ENCODE measurements around the gene RPS21.
"Not testable (repeated sequence)": the region's sequence is repeated elsewhere in the genome, so short reads cannot be mapped to it uniquely, and the experiment has no call there.

RPS21 gene

DNA sequence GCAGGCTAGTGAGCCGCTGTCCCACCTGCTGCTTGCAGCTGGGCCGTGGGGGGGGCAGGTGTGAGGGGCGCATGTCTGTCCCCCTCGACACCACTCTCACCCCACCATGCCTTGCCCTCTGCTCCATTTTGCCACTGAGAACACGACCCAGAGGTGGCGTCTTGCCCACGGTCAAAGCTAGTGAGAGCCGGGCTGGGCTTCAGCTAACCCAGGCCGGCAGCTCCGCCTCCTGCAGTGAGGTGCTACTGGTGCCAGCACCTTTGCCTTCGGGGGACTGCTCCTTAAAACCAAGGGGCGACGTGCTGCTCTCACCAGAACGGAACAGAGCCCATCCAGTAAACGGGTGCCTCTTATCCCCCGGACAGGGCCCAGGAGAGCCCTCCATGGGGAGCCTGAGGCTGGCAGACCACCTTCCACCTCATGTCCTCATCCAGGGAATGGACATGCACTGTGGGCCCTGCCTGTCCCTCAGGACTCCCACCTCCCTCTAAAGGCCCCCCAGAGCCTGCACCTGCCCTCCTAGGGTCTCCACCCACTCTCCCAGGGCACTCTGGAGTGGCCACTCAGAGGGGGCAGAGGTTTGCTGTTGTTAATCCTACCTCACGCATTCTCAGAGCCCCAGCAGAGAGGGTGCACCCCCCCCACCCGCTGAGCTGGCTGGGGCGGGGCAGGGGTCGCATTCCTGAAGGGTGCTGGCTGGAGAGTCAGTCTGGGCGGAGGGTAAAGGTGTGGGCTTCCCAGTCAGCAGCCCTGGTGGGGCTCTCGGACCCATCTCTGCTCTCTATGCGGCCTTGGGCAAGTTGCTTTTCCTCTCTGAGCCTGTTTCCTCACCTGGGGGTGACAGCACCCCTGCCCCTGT, 37.6 kb downstream of the RPS21 start:
- TF ChIP-seq, protein P1, sequence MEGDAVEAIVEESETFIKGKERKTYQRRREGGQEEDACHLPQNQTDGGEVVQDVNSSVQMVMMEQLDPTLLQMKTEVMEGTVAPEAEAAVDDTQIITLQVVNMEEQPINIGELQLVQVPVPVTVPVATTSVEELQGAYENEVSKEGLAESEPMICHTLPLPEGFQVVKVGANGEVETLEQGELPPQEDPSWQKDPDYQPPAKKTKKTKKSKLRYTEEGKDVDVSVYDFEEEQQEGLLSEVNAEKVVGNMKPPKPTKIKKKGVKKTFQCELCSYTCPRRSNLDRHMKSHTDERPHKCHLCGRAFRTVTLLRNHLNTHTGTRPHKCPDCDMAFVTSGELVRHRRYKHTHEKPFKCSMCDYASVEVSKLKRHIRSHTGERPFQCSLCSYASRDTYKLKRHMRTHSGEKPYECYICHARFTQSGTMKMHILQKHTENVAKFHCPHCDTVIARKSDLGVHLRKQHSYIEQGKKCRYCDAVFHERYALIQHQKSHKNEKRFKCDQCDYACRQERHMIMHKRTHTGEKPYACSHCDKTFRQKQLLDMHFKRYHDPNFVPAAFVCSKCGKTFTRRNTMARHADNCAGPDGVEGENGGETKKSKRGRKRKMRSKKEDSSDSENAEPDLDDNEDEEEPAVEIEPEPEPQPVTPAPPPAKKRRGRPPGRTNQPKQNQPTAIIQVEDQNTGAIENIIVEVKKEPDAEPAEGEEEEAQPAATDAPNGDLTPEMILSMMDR (IDR thresholded peaks at IDR 0.05; ENCODE audit: borderline replicate concordance, extremely low read depth, low read length, poor library complexity, severe bottlenecking) = no peak
- no peak for TF ChIP-seq EZH2 (IDR thresholded peaks at IDR 0.05; ENCODE audit: borderline replicate concordance, low read depth, low read length, severe bottlenecking)
- H3K79me2 ChIP-seq (ENCODE audit: insufficient read depth, low read length) = no peaks in the 10 kb centered on the region
- DNase-seq (no peak), ATAC-seq (ENCODE audit: insufficient read depth, low read depth) (no peak)
- peaks cover 15% of the 10 kb centered on the region for H4K20me1 ChIP-seq (ENCODE audit: insufficient read depth, low read length)
- no peaks in the 10 kb centered on the region for H3K9me3 ChIP-seq (ENCODE audit: insufficient read depth, low read length, severe bottlenecking)
- H3K27ac ChIP-seq (ENCODE audit: low read length) = no peak overlapping the region
- H3K36me3 ChIP-seq (ENCODE audit: insufficient read depth, low read length) = no peaks in the 10 kb centered on the region
- H2AFZ ChIP-seq (ENCODE audit: low read depth, low read length) = no peak overlapping the region
- no peaks in the 10 kb centered on the region for H3K4me1 ChIP-seq (ENCODE audit: insufficient read depth, low read length)
- no peak overlapping the region for H3K4me2 ChIP-seq (ENCODE audit: insufficient read depth, low read length)
- no peak overlapping the region for H3K4me3 ChIP-seq (ENCODE audit: low read depth in 1 of 2, low read length in 2 of 2)
- H3K27me3 ChIP-seq (ENCODE audit: insufficient read depth, low read length, poor library complexity) = no peaks in the 10 kb centered on the region
- H3K9ac ChIP-seq (ENCODE audit: low read depth, low read length) = no peak overlapping the region

DNA sequence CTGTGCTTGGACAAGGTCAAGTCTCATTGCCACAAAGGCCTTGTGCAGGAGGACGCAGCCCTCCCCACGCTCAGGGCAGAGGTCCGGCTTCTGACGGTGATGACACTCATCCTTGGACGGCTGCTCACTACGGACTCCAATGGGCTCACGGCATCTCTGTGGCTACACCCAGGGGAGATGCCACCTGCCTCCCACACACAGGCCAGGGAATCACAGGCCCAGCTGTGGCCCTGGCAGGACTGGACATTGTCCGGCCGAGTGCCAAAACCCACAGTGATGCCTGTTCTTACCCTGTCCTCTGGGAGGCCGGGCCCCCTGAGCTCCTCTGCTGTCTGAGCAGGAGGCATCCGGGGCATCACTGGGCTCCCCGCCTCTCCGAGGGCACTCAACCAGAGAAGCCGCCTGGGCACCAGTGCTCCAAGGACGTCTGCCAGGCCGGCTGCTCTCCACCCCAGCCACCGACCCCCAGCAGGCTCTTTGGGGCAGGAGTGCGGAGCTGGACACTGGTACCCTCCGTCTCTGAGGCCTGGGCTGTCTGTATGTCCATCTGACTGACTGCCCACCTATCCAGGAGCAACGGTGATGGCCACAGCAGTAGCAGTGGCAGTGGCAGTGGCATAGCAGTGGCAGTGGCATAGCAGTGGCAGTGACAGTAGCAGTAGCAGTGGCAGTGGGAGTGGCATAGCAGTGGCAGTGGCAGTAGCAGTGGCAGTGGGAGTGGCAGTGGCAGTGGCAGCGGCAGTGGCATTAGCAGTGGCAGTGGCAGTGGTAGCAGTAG, 38.6 kb downstream of the RPS21 start:
- ATAC-seq (ENCODE audit: insufficient read depth, low read depth) (no peak), DNase-seq (no peak)
- H3K4me1 ChIP-seq (ENCODE audit: insufficient read depth, low read length) = no peaks in the 10 kb centered on the region

DNA sequence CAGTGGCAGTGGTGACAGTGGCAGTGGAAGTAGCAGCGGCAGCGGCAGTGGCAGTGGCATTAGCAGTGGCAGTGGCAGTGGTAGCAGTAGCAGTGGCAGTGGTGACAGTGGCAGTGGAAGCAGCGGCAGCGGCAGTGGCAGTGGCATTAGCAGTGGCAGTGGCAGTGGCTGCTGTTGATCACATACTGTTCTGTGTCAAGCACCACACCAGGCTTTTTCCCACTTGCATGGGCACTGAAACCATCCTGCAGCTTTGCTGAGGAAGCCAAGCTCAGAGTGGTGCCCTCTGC, 39.1 kb downstream of the RPS21 start:
- not testable (repeated sequence) for H3K27me3 ChIP-seq (ENCODE audit: insufficient read depth, low read length, poor library complexity)
- H4K20me1 ChIP-seq (ENCODE audit: insufficient read depth, low read length) = peaks cover 15% of the 10 kb centered on the region

More for the DNA sequence above, 38.6 kb downstream of the RPS21 start:
- no peak overlapping the region for H3K4me2 ChIP-seq (ENCODE audit: insufficient read depth, low read length)
- no peak for TF ChIP-seq EZH2 (IDR thresholded peaks at IDR 0.05; ENCODE audit: borderline replicate concordance, low read depth, low read length, severe bottlenecking)
- TF ChIP-seq, protein P1 (IDR thresholded peaks at IDR 0.05; ENCODE audit: borderline replicate concordance, extremely low read depth, low read length, poor library complexity, severe bottlenecking) = no peak
- H3K9me3 ChIP-seq (ENCODE audit: insufficient read depth, low read length, severe bottlenecking) = no peaks in the 10 kb centered on the region
- H4K20me1 ChIP-seq (ENCODE audit: insufficient read depth, low read length) = peaks cover 15% of the 10 kb centered on the region
- no peak overlapping the region for H3K9ac ChIP-seq (ENCODE audit: low read depth, low read length)
- H3K27me3 ChIP-seq (ENCODE audit: insufficient read depth, low read length, poor library complexity) = no peaks in the 10 kb centered on the region
- no peaks in the 10 kb centered on the region for H3K79me2 ChIP-seq (ENCODE audit: insufficient read depth, low read length)
- no peak overlapping the region for H2AFZ ChIP-seq (ENCODE audit: low read depth, low read length)
- no peak overlapping the region for H3K27ac ChIP-seq (ENCODE audit: low read length)
- H3K36me3 ChIP-seq (ENCODE audit: insufficient read depth, low read length) = no peaks in the 10 kb centered on the region
- no peak overlapping the region for H3K4me3 ChIP-seq (ENCODE audit: low read depth in 1 of 2, low read length in 2 of 2)

DNA sequence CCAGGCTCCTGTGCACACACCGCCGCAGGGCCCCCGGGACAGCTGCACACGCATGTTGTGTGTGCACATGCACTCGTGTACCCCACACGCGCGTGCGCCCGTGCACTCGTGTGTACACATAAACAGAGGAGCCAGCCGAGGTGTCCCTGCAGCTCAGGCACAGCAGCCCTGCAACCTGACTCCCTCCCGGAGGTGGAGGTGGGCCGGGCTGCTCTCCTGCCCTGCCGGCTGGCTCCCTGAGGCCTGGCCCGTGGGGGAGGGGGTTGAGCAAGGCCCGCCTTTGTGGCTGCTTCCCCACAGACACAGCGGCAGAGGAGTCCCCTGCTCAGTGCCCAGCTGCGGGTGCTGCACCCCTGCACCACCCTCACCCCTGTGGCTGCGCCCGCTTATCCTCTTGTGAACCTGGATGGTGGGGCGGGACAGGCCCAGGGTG, 39.8 kb downstream of the RPS21 start:
- Histone ChIP-seq H3K27ac (ENCODE audit: low read length) (no peak overlapping the region), H3K4me3 (ENCODE audit: low read depth in 1 of 2, low read length in 2 of 2) (no peak overlapping the region), H3K79me2 (ENCODE audit: insufficient read depth, low read length) (no peaks in the 10 kb centered on the region), H4K20me1 (ENCODE audit: insufficient read depth, low read length) (peaks cover 9% of the 10 kb centered on the region; the same call in 1 of the 2 replicates), H3K27me3 (ENCODE audit: insufficient read depth, low read length, poor library complexity) (no peaks in the 10 kb centered on the region), H2AFZ (ENCODE audit: low read depth, low read length) (no peak overlapping the region), H3K9ac (ENCODE audit: low read depth, low read length) (no peak overlapping the region), H3K4me1 (ENCODE audit: insufficient read depth, low read length) (no peaks in the 10 kb centered on the region), H3K36me3 (ENCODE audit: insufficient read depth, low read length) (no peaks in the 10 kb centered on the region), H3K4me2 (ENCODE audit: insufficient read depth, low read length) (no peak overlapping the region), H3K9me3 (ENCODE audit: insufficient read depth, low read length, severe bottlenecking) (no peaks in the 10 kb centered on the region)
- no peak for DNase-seq
- ATAC-seq (ENCODE audit: insufficient read depth, low read depth) = no peak
- TF ChIP-seq, protein P1 (IDR thresholded peaks at IDR 0.05; ENCODE audit: borderline replicate concordance, extremely low read depth, low read length, poor library complexity, severe bottlenecking) = no peak
- TF ChIP-seq EZH2 (IDR thresholded peaks at IDR 0.05; ENCODE audit: borderline replicate concordance, low read depth, low read length, severe bottlenecking) = no peak

More for the DNA sequence above, 39.1 kb downstream of the RPS21 start:
- H3K4me2 ChIP-seq (ENCODE audit: insufficient read depth, low read length); ATAC-seq (ENCODE audit: insufficient read depth, low read depth); H3K27ac ChIP-seq (ENCODE audit: low read length); H3K9me3 ChIP-seq (ENCODE audit: insufficient read depth, low read length, severe bottlenecking); DNase-seq; H2AFZ ChIP-seq (ENCODE audit: low read depth, low read length); H3K79me2 ChIP-seq (ENCODE audit: insufficient read depth, low read length); H3K4me1 ChIP-seq (ENCODE audit: insufficient read depth, low read length); H3K36me3 ChIP-seq (ENCODE audit: insufficient read depth, low read length); H3K4me3 ChIP-seq (ENCODE audit: low read depth in 1 of 2, low read length in 2 of 2); H3K9ac ChIP-seq (ENCODE audit: low read depth, low read length): not testable (repeated sequence)
